WTC11 (cell line): ENCODE results near the gene MDFIC.

ENCODE experiments used
- TF ChIP-seq, protein P1 (sequence below): fragments of 200-600 bp; IDR thresholded peaks from 2 replicates; pipeline ENCODE4 v1.8.0; 2022; ENCODE audit warnings: antibody characterized with exemption
- TF ChIP-seq, protein P2 (sequence below): sonication (generic); formaldehyde crosslinking; conservative IDR thresholded peaks from 2 replicates; pipeline ENCODE4 v1.8.1; 2022; ENCODE audit warnings: mild to moderate bottlenecking, missing genetic modification reagents

DNA sequence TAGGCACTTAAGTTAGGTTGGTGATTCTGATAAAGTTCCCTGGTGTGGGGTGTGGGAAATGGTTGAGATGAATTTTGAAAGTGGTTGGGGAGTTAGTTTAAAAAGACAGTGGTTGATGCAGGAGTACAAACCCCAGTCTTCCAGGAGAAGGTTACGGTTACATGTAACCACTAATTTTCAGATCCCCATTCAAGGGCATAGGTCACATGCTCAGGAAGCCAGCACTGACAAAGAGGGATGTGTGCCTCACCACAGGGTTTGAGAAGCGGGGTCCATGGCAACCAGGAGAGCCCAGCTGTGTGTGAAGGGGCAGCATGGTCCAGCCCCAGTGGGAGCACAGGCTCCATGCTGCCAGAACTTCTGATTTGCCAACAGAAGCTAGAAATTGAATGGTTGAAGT, 144.2 kb downstream of the MDFIC start:
- TF ChIP-seq, protein P1, sequence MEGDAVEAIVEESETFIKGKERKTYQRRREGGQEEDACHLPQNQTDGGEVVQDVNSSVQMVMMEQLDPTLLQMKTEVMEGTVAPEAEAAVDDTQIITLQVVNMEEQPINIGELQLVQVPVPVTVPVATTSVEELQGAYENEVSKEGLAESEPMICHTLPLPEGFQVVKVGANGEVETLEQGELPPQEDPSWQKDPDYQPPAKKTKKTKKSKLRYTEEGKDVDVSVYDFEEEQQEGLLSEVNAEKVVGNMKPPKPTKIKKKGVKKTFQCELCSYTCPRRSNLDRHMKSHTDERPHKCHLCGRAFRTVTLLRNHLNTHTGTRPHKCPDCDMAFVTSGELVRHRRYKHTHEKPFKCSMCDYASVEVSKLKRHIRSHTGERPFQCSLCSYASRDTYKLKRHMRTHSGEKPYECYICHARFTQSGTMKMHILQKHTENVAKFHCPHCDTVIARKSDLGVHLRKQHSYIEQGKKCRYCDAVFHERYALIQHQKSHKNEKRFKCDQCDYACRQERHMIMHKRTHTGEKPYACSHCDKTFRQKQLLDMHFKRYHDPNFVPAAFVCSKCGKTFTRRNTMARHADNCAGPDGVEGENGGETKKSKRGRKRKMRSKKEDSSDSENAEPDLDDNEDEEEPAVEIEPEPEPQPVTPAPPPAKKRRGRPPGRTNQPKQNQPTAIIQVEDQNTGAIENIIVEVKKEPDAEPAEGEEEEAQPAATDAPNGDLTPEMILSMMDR: no peak
- TF ChIP-seq, protein P2, sequence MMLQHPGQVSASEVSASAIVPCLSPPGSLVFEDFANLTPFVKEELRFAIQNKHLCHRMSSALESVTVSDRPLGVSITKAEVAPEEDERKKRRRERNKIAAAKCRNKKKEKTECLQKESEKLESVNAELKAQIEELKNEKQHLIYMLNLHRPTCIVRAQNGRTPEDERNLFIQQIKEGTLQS (CRISPR knock-in tag): no peak
